ENCODE results near the gene DENND2A.

DENND2A gene

DNA sequence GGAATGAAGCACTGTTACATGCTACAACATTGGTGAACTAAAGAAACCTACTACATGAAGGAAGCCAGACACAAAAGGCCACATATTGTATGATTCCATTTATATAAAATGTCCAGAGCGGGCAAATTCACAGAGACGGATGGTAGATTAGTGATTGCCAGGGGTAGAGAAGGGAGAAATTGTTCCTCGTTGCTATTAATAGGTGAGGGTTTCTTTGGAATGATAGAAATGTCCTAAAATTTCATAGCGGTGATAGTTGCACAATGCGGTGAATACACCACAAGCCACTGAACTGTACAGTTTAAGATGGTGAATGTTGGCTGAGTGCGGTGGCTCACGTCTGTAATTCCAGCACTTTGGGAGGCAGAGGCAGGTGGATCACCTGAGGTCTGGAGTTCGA lies 29.0 kb downstream of the DENND2A start:
- DNase-seq, result no peak

DNA sequence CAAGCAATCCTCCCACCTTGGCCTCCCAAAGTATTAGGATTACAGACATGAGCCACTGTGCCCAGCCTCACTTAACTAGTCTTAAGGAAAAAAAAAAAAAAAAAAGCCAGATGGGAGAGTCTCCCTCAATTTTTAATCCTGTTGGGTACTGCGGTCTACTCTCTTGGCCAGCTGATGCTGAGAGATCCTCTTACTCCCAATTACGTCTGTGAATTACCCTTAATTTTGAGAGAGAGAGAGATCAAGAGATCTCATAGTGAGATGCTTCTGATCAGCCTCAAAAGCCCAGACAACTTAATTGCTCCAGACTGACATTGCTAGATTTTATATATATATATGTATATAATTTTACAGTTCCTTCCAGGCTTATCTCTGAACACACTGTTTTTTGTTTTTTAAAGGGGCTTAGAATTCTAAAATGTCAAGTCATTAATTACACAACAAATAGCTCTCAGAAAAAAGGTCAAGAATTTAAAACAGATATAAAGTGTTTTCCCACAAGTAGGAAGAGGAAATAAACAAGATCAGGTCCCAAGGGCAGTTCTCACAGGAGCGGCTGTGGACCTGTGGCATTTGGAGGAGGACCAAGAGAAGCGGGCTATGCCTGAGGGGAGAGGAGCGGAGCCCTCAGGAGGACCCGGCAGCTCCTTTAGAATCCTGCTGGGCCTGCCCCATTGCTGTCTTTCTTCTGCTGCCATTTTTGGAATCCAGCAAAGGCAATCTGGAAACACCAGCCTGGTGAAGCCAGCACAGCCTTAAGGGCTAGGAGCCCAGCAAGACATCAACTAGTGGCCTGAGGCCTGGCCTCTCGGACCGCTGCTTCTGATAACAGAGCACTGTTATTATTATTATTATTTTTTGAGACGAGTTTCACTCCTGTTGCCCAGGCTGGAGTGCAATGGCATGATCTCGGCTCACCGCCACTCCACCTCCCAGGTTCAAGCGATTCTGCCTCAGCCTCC lies 30.1 kb downstream of the DENND2A start:
- DNase-seq, result no peak

DNA sequence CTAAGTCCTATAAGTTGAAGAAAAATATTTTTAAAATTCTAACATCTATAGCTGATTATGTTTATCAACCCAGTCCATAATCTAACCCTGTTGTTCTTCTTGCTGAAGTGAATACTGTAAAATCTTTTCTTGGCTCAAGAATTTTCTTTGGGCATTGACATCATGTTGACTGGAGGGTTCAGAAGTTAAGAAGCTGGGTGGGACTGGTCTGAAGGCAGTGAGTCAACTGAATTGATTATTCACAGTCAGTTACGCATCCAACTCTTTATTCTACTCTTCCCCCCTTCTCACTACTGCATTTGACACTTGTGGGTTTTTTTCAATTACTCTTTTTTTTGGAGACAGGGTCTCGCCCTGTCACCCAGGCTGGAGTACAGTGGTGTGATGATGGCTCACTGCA lies 31.0 kb downstream of the DENND2A start:
- no peak for DNase-seq

DNA sequence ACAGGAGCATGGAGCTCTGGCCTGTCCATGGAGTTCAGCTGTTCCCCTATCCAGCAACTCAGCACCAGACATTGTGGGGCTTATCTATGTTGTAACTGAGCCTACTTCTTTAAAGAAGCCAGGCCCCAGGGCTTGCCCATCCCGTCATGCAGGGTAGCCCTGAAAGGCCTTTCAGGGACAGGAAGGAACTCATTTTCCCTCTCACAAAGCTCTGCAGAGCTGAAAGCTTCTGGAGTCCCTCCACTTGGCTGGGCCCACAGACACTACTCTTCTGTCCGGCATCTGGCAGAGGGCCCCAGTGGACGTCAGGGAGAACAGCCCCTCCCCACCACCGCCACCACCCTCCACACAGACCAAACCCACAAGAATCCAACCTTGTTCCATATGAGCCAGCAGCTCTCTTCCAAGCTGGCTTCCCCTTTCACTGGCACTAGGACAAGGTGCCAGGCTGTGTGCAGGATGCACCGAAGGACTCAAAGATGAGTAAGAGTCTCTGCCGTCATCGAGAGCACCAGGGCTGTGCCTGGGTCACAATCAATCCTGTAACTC lies 33.1 kb downstream of the DENND2A start:
- peak; percentile 82 for DNase-seq

DNA sequence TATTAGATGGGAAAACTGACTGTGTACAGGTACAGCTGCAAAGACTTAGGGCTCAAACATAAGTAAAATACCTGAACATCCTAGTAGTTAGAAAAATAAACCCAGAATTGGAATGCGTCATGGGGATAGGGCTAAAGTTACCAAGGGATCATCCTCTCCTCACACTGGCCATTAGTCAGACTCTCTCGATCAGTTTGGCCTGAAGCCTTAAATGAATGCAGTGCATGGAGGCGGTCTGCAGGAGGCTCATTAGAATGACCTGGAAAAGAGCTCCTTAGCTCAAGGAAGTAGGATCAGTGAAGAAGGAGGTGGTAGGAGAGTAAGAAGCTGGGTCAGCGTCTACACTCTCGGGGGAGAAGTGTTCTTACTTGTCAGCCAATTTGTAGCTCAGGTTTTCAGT lies 35.3 kb downstream of the DENND2A start:
- DNase-seq, result no peak

DNA sequence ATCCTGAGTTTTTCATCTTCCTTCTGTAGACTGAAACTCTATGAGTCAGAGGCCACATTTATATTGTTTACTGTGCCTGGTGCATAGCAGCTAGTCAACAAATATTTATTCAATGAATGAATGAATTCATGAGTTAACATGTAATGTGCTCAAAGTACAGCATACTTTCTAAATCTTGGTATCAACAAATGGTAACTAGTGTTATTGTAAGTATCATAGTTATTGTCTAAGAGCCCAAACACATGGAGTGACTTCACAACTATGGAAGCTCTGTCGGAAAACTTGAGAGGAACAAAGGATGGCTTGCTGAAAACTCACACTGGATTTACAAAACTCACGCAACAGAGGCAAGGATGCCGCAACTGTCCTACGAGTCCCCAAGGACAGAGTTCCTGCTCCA lies 35.9 kb downstream of the DENND2A start:
- DNase-seq, result no peak

DNA sequence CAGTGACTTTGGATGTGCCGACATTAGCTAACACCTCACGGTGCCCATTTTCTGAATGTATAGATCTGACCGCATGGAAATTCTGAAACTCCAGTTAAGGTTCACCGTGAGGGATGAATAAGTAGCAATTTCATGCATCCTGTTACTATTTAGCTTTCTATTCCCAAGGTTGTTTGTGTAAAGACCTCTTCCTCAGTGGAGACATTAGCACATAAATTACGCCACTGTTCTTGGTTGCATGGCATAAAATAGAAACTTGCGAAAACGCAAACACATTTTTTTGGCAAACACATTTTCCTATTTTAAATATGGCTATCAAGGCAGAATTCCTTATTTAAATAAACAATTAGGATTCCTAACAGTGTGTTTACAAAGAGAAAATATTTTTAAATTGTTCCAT lies 36.5 kb downstream of the DENND2A start:
- DNase-seq, result no peak

DNA sequence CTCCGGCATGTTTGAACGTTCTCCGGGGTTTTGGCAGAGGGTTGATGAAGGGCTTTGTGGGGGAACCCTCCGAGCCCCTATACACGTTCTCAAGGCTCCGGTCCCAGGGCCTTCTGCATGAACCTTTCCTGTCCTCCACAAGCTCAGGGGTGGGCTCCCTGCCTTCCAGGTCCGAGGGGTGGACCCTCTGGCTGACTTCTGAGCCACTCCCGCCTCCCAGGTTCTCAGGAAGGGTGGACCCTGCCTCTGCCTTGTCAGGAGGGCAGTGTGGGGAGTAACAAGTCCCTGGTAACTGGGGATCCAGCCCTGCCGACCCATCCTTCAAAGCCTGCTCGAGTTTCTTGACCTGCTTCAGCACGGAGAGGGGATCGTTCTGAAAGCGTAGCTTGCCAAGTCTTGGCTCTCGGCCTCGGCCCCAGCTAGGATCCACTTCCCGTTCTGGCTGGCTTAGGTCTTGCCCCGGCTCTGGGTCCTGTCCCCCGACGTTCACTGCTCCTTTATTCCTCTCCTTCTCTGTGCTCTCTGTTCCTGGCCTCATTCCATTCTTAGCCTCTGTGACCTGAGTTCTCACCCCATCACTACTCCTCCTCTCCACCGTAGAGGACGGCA lies 38.9 kb downstream of the DENND2A start:
- DNase-seq, result no peak

DNA sequence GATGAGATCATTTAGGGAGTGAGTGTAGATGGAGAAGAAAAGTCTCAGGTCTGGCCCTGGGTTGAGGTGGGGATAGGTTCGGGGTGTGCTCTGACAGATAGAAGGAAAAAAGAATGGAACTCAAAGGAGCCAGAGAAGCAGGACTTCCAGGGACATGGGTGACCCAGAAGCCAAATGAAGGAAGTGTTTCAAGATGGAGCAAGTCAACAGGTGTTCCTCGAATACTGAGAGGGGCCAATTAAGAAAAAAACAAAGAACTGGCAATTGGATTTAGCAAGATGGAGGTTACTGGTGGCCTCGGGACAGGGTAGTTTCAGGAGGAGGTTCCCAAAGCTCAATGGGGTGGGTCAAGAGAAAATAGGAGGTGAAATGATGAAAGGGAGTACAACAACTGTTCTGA lies 40.3 kb downstream of the DENND2A start:
- no peak for DNase-seq

DNA sequence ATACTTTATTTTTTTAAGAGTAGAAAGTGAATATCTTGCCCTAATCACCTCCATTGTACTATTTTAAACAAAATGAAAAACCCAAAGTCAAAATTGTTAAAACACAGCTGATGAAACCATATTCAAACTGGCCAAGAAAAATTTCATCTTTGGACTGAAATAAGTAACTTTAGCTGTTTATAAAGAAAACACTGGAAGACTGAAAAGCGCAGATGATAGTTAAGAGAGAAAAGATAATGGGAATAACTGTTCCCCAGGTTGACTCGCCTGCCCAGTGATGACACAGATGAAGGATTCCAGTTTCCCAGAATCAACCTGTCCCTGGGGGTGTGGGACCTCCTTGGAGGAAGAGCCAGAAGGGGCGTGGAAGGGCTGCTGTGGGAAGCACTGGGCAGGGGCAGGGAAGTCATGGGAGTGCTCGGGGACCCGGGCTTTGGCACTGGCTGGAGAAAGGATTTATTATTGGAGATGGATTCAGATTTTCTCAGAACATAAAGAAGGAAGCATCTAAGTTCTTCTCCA lies 43.1 kb downstream of the DENND2A start:
- DNase-seq, result no peak

DNA sequence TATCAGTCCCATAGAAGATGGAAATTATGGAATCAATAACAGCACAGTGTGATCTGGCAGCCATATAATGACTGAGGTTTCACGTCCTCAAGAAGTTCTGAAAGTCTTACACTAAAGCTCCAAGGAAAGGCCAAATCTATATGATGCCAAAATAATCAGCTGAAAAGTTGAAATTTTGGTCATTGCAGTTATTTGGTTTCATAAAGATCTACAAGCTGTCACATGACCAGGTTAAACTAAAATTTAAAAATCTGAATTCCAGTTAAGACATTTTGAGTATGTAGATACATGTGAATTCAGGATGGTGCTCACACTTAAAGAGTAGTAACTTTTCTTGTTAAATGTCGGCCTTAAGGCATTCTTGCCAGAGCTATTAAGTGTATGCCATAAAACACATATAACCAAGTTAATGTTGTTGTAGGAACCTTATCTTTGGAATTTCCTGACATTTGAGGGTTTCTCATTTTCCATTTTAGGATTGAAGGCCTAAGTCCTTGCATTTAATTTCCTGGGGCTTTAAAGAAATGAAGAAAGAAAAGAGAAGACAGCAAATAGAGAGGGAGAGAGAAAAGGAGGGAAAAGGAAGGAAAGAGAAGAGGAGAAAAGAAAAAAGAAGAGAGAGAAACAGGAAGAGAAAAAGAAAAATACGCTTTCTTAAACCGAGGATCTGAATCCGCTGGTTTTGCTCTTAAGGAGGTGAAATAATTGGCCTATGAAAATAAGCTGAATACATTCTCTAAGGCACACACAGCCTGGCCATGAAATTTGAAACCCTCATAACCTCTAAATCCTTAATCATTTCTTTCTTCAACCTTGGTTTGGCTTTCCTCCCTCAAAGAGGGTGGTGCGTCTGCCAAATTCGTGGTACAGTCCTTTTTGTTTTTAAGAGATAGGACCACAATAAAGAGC lies 43.8 kb downstream of the DENND2A start:
- no peak for DNase-seq

DNA sequence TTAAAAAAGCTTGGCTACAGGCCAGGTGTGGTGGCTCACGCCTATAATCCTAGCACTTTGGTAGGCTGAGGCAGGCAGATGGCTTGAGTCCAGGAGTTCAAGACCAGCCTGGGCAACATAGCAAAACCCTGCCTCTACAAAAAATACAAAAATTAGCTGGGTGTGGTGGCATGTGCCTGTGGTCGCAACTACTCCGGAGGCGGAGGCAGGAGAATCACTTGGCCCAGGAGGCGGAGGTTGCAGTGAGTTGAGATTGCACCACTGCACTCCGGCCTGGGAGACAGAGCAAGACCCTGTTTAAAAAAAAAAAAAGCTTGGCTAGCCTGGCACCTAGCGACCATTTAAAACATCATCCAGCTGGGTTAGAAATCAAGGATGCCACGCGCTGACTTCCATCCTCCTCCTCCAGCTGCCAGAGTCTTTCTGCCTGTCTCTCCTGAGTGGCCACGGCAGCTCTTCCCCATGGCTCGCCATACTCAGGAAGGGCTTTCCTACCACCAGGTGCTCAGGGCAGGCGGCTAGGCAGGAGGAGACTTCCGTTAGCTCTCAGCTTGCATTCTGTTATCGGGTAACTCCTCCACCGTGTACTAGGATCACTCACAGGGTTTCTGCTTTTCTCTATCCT lies 45.0 kb downstream of the DENND2A start:
- DNase-seq, result no peak

DNA sequence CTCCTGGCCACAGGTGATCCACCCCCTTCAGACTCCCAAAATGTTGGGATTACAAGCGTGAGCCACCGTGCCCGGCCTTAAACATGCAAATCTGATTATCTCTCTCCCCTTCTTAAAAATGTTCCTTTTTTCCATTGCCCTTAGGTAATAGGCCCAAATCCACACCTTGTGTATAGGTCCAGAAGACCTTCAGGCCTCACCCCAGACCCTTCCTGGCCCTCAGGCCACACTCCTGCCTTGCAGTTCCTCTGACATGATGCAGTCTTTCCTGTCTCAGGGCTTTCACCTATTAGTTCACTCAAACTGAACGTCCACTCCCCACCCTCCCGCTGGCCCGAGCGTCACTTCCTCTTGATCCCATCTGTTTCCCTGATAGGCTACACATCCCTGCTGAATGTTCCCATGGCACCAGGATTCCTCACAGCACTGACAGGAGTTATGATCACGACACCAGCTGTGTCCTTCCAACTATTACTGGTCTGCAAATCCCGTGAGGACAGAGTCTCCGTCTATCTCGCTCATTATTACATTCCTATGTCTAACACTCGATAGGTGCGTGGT lies 46.4 kb downstream of the DENND2A start:
- DNase-seq, result no peak

DNA sequence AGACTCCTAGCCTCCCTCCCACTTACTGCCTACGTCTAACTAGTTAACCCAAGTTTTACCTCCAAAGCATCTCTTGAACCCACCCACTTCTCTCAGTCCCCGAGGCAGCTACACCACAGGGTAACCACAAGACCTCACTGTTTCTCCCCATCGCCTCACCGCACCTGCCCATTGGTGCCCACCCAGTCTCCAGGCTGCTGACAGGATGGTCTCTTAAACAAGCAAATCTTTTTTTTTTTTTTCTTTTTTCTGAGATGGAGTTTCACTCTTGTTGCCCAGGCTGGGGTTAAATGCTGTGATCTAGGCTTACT lies 47.0 kb downstream of the DENND2A start:
- DNase-seq, result no peak

DNA sequence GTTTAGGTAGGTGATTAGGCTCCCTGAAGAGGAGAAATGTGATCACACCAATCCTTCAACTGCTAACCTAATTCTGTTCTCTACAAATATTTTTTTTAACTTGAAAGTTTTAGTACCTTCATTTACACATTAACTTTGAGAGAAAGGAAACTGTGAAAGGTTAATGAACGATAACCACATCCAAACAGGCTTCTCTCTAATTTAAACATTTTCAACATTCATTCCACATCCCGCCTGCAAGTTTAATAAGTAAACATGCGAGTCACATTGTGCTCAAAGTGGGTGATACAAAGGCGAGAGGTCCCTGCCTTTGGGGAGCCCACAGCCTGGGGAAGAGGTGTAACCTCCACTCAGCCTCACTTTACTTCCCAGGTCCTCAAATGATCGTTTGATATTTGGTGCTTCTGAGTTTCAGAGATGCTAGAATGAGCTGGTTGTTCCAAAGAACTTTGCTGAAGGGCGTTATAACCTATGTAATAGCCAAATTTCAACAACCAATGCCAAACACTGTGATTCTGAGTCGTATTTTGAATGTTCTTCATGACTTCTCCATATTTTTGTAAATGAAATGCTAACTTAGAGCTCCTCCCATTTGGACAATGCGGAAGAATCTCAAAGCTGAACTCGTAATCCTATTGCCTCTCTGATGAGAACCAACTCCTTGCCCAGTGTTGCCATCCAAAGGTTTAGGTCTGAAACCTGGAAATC lies 47.5 kb downstream of the DENND2A start:
- no peak for DNase-seq

DNA sequence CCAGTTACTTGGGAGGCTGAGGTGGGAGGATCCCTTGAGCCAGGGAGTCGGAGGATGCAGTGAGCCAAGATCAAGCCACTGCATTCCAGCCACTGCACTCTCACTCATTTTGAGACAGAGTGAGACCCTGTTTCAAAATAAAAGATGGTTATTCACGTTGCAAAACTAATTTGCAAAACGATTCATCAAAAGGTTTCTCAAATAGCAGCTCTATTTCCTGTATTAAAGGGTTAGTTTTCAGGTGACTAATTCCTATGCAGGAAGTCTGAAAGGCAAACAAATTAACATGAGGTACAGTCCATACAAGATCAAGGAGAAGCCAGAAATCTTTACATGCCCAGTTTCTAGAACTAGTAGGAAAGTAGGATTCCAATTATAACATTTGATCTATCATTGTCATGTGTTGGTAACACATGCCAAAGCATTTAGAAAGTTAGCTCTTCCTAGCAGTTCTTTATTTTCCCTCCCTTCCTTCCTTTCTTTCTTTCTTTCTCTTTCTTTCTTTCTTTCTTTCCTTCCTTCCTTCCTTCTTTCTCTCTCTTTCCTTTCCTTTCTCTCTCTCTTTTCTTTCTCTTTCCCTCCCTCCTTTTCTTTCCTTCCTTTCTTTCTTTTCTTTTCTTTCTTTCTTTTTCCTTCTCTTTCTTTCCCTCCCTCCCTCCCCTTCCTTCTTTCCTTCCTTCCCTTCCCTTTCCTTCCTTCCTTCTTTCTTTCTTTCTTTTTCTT lies 49.3 kb downstream of the DENND2A start:
- DNase-seq, result no peak

DNA sequence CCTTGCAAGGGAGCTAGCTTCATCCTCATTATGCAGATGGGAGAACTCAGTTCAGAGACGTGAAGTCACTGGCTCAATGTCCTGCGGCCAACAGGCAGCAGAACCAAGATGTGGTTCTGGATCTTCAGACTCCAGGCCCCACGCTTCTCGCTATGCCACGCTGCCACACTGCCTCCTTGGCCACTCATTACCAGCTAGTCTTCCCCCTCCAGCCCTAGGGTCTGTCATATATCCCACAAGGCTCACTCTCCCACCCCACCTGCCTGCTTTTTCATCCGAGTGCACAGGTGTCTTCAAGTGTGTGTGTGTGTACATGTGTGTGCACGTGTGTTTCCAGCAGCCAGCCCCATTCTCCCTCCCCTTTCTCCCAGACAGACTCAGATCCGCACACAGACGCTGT lies 53.4 kb downstream of the DENND2A start:
- DNase-seq, result no peak

DNA sequence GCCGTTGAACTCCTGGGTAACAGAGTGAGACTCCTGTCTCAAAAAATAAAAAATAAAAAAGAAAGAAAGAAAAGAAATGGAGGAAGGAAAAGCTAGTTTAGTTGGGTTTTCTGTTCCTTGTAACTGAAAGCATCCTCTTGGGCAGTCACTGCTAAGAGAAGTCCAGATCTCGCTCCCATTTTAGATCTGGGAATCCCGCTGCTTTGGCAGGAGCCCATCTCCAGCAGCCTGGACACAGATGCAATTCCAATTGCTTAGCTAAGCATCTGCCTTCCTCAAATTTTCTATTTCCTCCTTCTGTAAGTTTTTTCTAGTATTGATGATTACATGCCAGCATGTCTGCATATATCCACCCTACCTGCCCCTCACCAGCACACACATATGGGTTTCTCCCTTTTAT lies 54.1 kb downstream of the DENND2A start:
- no peak for DNase-seq

DNA sequence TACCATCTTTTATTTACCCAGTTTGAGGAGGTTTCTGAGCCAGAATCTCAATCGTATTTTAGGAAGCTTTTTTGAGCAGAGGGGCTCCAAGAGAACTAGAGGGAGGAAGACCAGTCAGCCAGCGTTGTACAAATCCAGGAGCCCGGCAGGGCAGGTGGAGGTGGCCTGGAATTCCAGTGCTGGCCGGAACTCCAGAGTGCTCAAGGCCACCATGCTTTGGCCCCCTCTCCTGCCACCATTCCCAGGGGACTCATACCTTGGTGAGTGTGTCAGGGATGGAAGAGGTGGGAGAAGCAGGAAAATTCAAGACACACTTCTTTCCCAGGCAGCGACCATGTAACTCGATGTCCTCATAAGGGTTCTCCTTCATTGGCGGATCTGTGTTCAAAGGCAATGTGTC lies 55.3 kb downstream of the DENND2A start:
- DNase-seq, result no peak

DNA sequence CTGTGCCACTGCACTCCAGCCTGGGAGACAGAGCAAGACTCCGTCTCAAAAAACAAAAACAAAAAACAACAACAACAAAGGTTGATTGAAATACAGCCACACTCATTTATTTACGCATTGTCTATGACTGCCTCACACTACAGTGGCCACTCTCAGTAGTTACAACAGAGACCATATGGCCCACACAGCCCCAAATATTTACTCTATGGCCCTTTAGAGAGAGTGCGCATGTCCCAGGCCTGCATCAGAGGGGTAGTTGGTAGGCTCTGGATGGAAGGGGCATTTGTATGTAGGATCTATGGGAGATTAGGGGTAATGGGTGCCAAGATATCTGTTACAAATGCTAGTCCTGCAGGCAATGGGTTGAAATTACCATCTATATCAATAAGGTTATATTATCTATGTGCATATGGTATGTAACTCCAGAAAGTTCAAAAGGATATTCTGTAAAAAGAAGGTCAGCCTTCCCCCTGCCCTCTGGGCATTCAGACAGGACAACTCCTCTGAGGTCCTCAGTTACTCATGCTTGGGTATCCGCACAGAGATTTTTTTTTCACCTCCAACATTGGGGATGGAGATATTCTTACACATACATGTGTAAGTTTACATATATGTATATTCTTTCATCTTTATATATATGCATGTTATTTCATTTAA lies 56.3 kb downstream of the DENND2A start:
- DNase-seq, result no peak
